ENCODE measurements around the gene IPP. TPM values are rescaled to one million over a fixed set of nuclear protein-coding genes. Genes with fewer than 3 reads are reported as not detected.

IPP gene
- total and polyA plus RNA-seq, 2 of the 4 experiments (the other 2 are of a cell fraction), result 4.6 to 10.6 TPM

DNA sequence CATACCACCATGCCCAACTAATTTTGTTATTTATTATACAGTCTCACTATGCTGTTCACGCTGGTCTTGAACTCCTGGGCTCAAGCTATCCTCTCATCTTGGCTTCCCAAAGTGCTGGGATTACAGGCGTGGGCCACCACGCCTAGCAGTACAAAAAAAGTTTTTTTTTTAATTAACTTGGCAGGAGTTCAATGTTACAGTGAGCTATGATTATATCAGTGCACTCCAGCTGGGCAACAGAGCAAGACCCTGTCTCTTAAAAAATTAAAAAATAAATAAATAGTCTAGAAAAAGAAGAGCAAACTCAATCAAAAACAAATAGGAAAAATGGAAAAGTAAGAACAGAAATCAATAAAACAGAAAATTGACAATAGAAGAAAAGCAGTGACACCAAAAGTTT is 36.7 kb downstream of the IPP start:
- Histone ChIP-seq H3K27me3 (ENCODE audit: control insufficient read depth, insufficient read depth, low read length) (no peaks in the 10 kb centered on the region), H3K9ac (ENCODE audit: low read depth, low read length) (no peak overlapping the region), H3K23ac (ENCODE audit: low read depth, low read length) (no peak overlapping the region), H4K20me1 (ENCODE audit: insufficient read depth, low read length) (no peaks in the 10 kb centered on the region), H3K79me1 (ENCODE audit: low read depth in 1 of 2, low read length in 2 of 2) (no peaks in the 10 kb centered on the region), H2AK5ac (ENCODE audit: low read depth, low read length) (no peak overlapping the region), H4K5ac (ENCODE audit: low read depth, low read length) (no peak overlapping the region), H3K56ac (ENCODE audit: extremely low read depth, insufficient read depth, low read length) (no peak overlapping the region), H3K9me1 (ENCODE audit: insufficient read depth, low read length) (no peaks in the 10 kb centered on the region; the same call in 1 of the 2 replicates), H4K91ac (ENCODE audit: insufficient read depth, low read depth, low read length) (no peak overlapping the region), H2BK15ac (ENCODE audit: low read depth, low read length) (no peak overlapping the region), H2AFZ (replicated peaks; ENCODE audit: low read length, poor library complexity) (no peak overlapping the region), H3K27ac (ENCODE audit: insufficient read depth, low read length) (no peak overlapping the region), H3K4ac (ENCODE audit: low read depth, low read length) (no peak overlapping the region), H3K9me3 (ENCODE audit: control insufficient read depth, insufficient read depth, low read length) (no peaks in the 10 kb centered on the region; the same call in 1 of the 2 replicates), H3K18ac (ENCODE audit: low read depth, low read length) (no peak overlapping the region), H4K8ac (ENCODE audit: low read depth in 2 of 2, low read length in 2 of 2) (no peak overlapping the region), H2AK9ac (replicated peaks; ENCODE audit: low read depth, low read length, poor library complexity) (no peak overlapping the region), H2BK5ac (ENCODE audit: low read depth, low read length, poor library complexity, severe bottlenecking) (no peak overlapping the region), H2BK20ac (ENCODE audit: low read depth, low read length) (no peak overlapping the region), H3K4me2 (ENCODE audit: low read depth, low read length) (no peak overlapping the region), H3K4me1 (ENCODE audit: control insufficient read depth, insufficient read depth, low read length) (no peaks in the 10 kb centered on the region), H3K4me3 (ENCODE audit: insufficient read depth, low read depth, low read length) (no peak overlapping the region), H3K36me3 (ENCODE audit: control insufficient read depth, insufficient read depth, low read length) (peaks cover 7% of the 10 kb centered on the region; the same call in 1 of the 2 replicates), H2BK120ac (ENCODE audit: low read depth, low read length) (no peak overlapping the region), H3K14ac (replicated peaks; ENCODE audit: low read depth, low read length) (no peak overlapping the region)
- TF ChIP-seq, protein P1, sequence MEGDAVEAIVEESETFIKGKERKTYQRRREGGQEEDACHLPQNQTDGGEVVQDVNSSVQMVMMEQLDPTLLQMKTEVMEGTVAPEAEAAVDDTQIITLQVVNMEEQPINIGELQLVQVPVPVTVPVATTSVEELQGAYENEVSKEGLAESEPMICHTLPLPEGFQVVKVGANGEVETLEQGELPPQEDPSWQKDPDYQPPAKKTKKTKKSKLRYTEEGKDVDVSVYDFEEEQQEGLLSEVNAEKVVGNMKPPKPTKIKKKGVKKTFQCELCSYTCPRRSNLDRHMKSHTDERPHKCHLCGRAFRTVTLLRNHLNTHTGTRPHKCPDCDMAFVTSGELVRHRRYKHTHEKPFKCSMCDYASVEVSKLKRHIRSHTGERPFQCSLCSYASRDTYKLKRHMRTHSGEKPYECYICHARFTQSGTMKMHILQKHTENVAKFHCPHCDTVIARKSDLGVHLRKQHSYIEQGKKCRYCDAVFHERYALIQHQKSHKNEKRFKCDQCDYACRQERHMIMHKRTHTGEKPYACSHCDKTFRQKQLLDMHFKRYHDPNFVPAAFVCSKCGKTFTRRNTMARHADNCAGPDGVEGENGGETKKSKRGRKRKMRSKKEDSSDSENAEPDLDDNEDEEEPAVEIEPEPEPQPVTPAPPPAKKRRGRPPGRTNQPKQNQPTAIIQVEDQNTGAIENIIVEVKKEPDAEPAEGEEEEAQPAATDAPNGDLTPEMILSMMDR (conservative IDR thresholded peaks at IDR 0.05; ENCODE audit: low read depth, low read length), result no peak
- TF ChIP-seq, protein P2, sequence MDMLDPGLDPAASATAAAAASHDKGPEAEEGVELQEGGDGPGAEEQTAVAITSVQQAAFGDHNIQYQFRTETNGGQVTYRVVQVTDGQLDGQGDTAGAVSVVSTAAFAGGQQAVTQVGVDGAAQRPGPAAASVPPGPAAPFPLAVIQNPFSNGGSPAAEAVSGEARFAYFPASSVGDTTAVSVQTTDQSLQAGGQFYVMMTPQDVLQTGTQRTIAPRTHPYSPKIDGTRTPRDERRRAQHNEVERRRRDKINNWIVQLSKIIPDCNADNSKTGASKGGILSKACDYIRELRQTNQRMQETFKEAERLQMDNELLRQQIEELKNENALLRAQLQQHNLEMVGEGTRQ (IDR thresholded peaks at IDR 0.05; ENCODE audit: low read depth, low read length), result no peak
- TF ChIP-seq, protein P3, sequence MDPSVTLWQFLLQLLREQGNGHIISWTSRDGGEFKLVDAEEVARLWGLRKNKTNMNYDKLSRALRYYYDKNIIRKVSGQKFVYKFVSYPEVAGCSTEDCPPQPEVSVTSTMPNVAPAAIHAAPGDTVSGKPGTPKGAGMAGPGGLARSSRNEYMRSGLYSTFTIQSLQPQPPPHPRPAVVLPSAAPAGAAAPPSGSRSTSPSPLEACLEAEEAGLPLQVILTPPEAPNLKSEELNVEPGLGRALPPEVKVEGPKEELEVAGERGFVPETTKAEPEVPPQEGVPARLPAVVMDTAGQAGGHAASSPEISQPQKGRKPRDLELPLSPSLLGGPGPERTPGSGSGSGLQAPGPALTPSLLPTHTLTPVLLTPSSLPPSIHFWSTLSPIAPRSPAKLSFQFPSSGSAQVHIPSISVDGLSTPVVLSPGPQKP (IDR thresholded peaks at IDR 0.05; ENCODE audit: borderline replicate concordance, low read depth, low read length), result no peak
- TF ChIP-seq CEBPB (IDR thresholded peaks at IDR 0.05; ENCODE audit: low read depth, low read length) (no peak), FOS (IDR thresholded peaks at IDR 0.05; ENCODE audit: low read depth, low read length) (no peak), SMC3 (IDR thresholded peaks at IDR 0.05; ENCODE audit: low read depth, low read length) (no peak)
- dilution Hi-C loops (cut with HindIII; ENCODE audit: low sequenced_read_pairs, unreplicated experiment), result no loop called here
- ATAC-seq (ENCODE audit: low read depth) (no peak), DNase-seq (no peak)
- no CpG with 5 or more reads among the region's 3 CpGs for WGBS, 2 experiments (ENCODE audit: extremely low coverage in 2 of 2, insufficient read length in 1 of 2)
- intact Hi-C loops (cut with micrococcal nuclease), result no loop called here
- no TSS peak for BruUV-seq (replicated peaks)
- CTCF ChIA-PET, result no interaction called here
- POLR2A ChIA-PET (ENCODE audit: unreplicated experiment), result no interaction called here
- in situ Hi-C loops (cut with MboI; ENCODE audit: low sequenced_read_pairs), result no loop called here
